ENCODE measurements around the gene WWOX. TPM values are rescaled to one million over a fixed set of nuclear protein-coding genes. Genes with fewer than 3 reads are reported as not detected.

The WWOX gene
- total and polyA plus RNA-seq, 2 of the 13 experiments (the other 11 are each of a cell fraction or from before 2014, with no cell fraction given): 9.1 to 37.4 TPM

- TF ChIP-seq ZBTB40 (IDR thresholded peaks at IDR 0.05): peak; percentile 79
- TF ChIP-seq ZBTB40 (CRISPR knock-in tag; IDR thresholded peaks at IDR 0.05): no peak
- TF ChIP-seq ZNF784 (CRISPR knock-in tag; IDR thresholded peaks at IDR 0.05; ENCODE audit: borderline replicate concordance): no peak
- no peak for TF ChIP-seq ZBTB43 (CRISPR knock-in tag; conservative IDR thresholded peaks at IDR 0.05)
These were observed 993.4 kb downstream of the WWOX start (continued) for GRCh38 chr16:79092846-79093245.
